Esophagus muscularis mucosa (tissue), 4 donors: Measurements from ENCODE around the gene UMOD. TPM values are rescaled to one million over a fixed set of nuclear protein-coding genes. Genes with fewer than 3 reads are reported as not detected.
A peak's percentile ranks its signal among the peaks of the same experiment; 100 is the strongest.

ENCODE experiments used
- DNase-seq: peaks from one replicate; pipeline ENCODE4 v3.0.0-alpha.2; 2017; ENCODE audit errors: extremely low spot score
- H3K27ac ChIP-seq, 4 donors: fragments of 200-600 bp; sonication (generic); replicated peaks in 1 of 4; 1 replicate in 3 of 4; 2 replicates in 1 of 4; pipeline ENCODE4 v1.5.1; 2016 to 2019; ENCODE audit warnings: mild to moderate bottlenecking in 1 of 4
- H3K27me3 ChIP-seq, 4 donors: fragments of 200-600 bp; sonication (generic); one replicate each; pipeline versions ENCODE4 v1.5.1 to v1.6.0; 2016 to 2019
- H3K36me3 ChIP-seq, 4 donors: fragments of 200-600 bp; sonication (generic); one replicate each; pipeline ENCODE4 v1.5.1; 2016 to 2019
- H3K4me1 ChIP-seq, 4 donors: fragments of 200-600 bp; sonication (generic); one replicate each; pipeline ENCODE4 v1.5.1; 2016 to 2019
- H3K4me3 ChIP-seq, 4 donors: fragments of 200-600 bp; sonication (generic); 1 replicate in 2 of 4; 2 replicates in 2 of 4; pipeline ENCODE4 v1.5.1; 2016 to 2019; ENCODE audit warnings: mild to moderate bottlenecking in 4 of 4, moderate library complexity in 1 of 4
- H3K9me3 ChIP-seq, 4 donors: fragments of 200-600 bp; sonication (generic); 1 replicate in 3 of 4; 2 replicates in 1 of 4; pipeline ENCODE4 v1.5.1; 2016 to 2019
- EP300 ChIP-seq: sonication (generic); formaldehyde crosslinking; IDR thresholded peaks from one replicate; pipeline ENCODE4 v1.6.1; 2017; ENCODE audit warnings: antibody characterized with exemption
- POLR2A ChIP-seq: fragments of 450-650 bp; IDR thresholded peaks from one replicate; pipeline ENCODE4 v1.6.1; 2017; ENCODE audit warnings: antibody characterized with exemption, moderate library complexity, mild to moderate bottlenecking, low read depth
- POLR2AphosphoS5 ChIP-seq, 2 donors: sonication (generic); formaldehyde crosslinking; IDR thresholded peaks; one replicate each; pipeline ENCODE4 v1.6.1; 2017; ENCODE audit warnings: antibody characterized with exemption in 2 of 2
- WGBS: methylation state at CpG from one replicate; pipeline ENCODE4 v1.1.5; 2018; 5-methylcytosine and 5-hydroxymethylcytosine counted together
- intact Hi-C: fragments of 100-400 bp; cut with DNase I; formaldehyde crosslinking; loops from one replicate; pipeline ENCODE4 v1.15.1; 2023
- total RNA-seq, 4 donors: library from RNA; depleted of rRNA; stranded (reverse); fragments of >200 nt; gene quantifications; one replicate each; pipeline versions ENCODE4 v1.1.0 to v1.2.1, GENCODE V29; 2016
- TF ChIP-seq, protein P1 (sequence below), 3 experiments: fragments of 200-600 bp in 2 of 3; fragments of 450-650 bp in 1 of 3; sonication (generic) in 2 of 3; IDR thresholded peaks; one replicate each; pipeline ENCODE4 v1.5.1; 2017 to 2019; ENCODE audit warnings: antibody characterized with exemption in 3 of 3, mild to moderate bottlenecking in 2 of 3, moderate library complexity in 1 of 3

UMOD gene
- total RNA-seq, 4 donors from 2014 or later, result not detected

DNA sequence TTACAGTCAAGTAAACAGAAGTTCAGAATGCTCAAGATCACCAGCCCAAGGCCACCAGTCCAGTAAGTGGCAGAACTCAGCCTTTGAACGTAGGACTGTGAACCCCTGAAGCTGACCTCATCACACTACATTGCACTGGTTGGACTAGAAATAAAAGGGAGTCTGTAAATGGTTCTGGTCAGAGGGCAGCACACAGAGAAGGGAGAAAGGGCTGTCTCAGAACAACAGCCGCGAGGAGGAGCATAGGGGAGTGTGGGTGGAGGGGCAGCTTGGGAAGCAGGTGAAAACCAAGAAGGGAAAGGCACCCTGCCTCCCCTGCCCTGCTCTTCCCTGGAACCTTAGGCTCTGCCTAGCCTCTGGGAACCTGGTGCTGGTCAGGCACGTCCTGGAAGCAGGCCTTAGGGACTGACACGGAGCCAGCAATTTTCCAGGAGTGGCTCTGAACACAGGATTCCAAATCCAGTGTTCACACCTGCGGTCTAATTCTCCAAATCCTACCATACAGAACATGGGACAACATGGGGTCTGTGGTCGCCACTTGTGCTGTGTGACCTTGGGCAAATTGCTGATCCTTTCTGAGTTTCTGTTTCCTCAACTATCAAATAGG lies 45.1 kb upstream of the UMOD start:
- 81% methylated on average over 7 of the region's 7 CpGs for WGBS
- TF ChIP-seq, protein P1, sequence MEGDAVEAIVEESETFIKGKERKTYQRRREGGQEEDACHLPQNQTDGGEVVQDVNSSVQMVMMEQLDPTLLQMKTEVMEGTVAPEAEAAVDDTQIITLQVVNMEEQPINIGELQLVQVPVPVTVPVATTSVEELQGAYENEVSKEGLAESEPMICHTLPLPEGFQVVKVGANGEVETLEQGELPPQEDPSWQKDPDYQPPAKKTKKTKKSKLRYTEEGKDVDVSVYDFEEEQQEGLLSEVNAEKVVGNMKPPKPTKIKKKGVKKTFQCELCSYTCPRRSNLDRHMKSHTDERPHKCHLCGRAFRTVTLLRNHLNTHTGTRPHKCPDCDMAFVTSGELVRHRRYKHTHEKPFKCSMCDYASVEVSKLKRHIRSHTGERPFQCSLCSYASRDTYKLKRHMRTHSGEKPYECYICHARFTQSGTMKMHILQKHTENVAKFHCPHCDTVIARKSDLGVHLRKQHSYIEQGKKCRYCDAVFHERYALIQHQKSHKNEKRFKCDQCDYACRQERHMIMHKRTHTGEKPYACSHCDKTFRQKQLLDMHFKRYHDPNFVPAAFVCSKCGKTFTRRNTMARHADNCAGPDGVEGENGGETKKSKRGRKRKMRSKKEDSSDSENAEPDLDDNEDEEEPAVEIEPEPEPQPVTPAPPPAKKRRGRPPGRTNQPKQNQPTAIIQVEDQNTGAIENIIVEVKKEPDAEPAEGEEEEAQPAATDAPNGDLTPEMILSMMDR (IDR thresholded peaks at IDR 0.05), result no peak
- TF ChIP-seq EP300 (no peak), POLR2A (no peak), POLR2AphosphoS5 (IDR thresholded peaks at IDR 0.05) (no peak)
- DNase-seq, result no peak
- Histone ChIP-seq H3K4me3 (no peak overlapping the region), H3K4me1 (peaks cover 5 to 15% (median 14%) of the 10 kb centered on the region in 4 donors), H3K36me3 (no peaks in the 10 kb centered on the region), H3K27me3 (no peaks in the 10 kb centered on the region), H3K9me3 (no peaks in the 10 kb centered on the region), H3K27ac (no peak overlapping the region)
- intact Hi-C loops, result no loop called here

DNA sequence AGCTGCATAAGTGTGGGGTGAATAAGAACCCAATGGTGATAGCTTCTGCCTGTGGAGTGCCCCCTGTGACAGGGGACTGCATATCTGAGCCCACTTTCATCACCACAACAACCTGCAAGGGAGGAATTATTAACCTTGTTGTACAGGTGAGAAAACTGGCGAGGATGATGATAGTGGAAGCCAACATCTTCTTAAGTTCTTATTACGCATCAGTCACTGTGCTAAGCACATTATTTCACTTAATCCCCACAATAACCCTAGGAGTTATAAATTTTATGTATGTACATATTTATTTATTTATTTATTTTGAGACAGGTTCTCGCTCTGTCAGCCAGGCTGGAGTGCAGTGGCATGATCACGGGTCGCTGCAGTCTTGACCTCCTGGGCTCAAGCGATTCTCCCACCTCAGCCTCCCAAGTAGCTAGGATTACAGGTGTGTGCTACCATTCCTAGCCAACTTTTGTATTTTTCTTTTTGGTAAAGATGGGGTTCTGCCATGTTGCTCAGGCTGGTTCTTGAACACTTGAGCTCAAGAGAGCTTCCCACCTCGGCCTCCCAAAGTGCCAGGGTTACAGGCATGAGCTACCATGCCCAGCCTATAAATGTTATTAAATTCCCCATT lies 44.4 kb upstream of the UMOD start:
- no peak for TF ChIP-seq POLR2AphosphoS5 (IDR thresholded peaks at IDR 0.05)
- TF ChIP-seq EP300, result no peak
- TF ChIP-seq, protein P1 (IDR thresholded peaks at IDR 0.05), result no peak
- no peak for TF ChIP-seq POLR2A
- Histone ChIP-seq H3K36me3 (no peaks in the 10 kb centered on the region), H3K4me1 (peaks cover 5 to 15% (median 14%) of the 10 kb centered on the region in 4 donors), H3K9me3 (no peaks in the 10 kb centered on the region), H3K4me3 (no peak overlapping the region), H3K27ac (no peak overlapping the region), H3K27me3 (no peaks in the 10 kb centered on the region)
- DNase-seq, result no peak
- intact Hi-C loops, result no loop called here
- WGBS, result 96% methylated on average over 6 of the region's 7 CpGs

DNA sequence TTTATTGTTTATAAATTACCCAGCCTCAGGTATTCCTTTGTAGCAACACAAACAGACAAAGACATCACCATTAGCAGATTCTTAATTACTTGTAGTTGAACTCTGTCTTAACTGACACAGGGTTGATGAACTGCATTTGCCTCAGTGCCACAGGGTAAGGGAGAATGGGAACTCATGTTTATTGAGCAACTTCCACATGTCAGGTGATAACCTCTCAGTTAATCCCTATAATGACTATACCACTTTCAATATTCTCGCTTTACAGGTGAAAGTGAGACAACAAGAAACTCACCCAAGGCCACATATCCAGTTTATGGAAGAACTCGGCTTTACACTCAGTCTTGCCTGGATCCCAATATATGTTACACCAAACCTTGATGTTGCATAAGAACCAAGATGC lies 43.4 kb upstream of the UMOD start:
- H3K9me3 ChIP-seq, result no peaks in the 10 kb centered on the region
- intact Hi-C loops, result no loop called here
- H3K36me3 ChIP-seq, result no peaks in the 10 kb centered on the region
- no peak for DNase-seq
- 92% methylated on average over 2 of the region's 2 CpGs for WGBS
- H3K4me1 ChIP-seq, result peaks cover 5 to 15% (median 14%) of the 10 kb centered on the region in 4 donors
- no peaks in the 10 kb centered on the region for H3K27me3 ChIP-seq
- H3K4me3 ChIP-seq, result no peak overlapping the region
- TF ChIP-seq POLR2A (no peak), POLR2AphosphoS5 (IDR thresholded peaks at IDR 0.05) (no peak), EP300 (no peak)
- TF ChIP-seq, protein P1 (IDR thresholded peaks at IDR 0.05), result no peak
- H3K27ac ChIP-seq, result no peak overlapping the region

DNA sequence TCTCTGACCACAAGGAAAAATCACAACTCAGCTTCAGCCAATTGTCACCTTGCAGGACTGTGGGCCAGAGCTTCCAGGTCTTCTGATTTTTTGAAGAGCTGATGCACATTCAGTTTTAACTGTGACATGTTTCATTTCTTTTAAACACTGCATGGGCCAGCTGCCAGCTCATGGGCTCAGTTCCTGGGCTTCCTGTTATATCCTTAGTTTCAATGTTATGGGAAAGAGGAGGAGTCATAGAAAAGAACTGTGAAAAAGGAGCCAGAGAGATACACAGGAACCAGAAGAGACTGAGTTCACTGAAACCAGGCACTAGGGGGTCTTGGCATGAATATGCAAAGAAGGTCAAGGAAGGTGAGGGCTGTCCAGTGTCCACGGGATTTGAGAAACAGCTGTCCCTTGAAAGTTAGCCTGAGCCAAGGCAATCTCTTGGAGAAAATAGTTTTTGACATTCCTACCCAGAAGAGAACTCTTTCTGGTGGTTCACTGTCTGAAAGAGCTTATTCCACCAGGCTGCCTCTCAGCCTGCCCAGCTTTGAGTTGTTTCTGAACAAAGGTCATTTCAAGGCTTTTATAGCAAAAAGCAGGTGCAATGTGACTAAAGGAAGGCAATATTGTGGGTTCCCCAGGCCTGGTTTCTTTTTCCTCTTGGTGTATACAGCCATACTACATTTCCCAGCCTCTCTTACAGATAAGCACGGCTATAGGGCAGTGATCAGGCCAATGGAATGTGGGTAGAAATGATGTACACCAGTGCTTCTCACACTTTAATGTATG lies 41.5 kb upstream of the UMOD start:
- 48% methylated on average over 2 of the region's 2 CpGs for WGBS
- no peak for TF ChIP-seq POLR2A
- no peak for TF ChIP-seq EP300
- no peak for TF ChIP-seq POLR2AphosphoS5 (IDR thresholded peaks at IDR 0.05)
- TF ChIP-seq, protein P1 (IDR thresholded peaks at IDR 0.05), result no peak
- DNase-seq, result no peak
- Histone ChIP-seq H3K27me3 (no peaks in the 10 kb centered on the region), H3K9me3 (no peaks in the 10 kb centered on the region), H3K36me3 (no peaks in the 10 kb centered on the region), H3K27ac (peak overlapping the region in 3 of 4 donors; percentile 9 to 32 (median 17)), H3K4me1 (peaks cover 5 to 15% (median 14%) of the 10 kb centered on the region in 4 donors), H3K4me3 (no peak overlapping the region)
- intact Hi-C loops, result no loop called here
